HG03439 (cell line): Measurements from ENCODE around the gene LCN15.
A peak's percentile ranks its signal among the peaks of the same experiment; 100 is the strongest.
"Not testable (repeated sequence)": the region's sequence is repeated elsewhere in the genome, so short reads cannot be mapped to it uniquely, and the experiment has no call there.

Experiments used
- ATAC-seq: cut with Tn5 transposase; IDR thresholded peaks from one replicate; pipeline ENCODE4 v1.9.1; 2021; ENCODE audit warnings: mild to moderate bottlenecking, moderate library complexity; ENCODE audit not compliant: unreplicated experiment

The LCN15 gene, protein sequence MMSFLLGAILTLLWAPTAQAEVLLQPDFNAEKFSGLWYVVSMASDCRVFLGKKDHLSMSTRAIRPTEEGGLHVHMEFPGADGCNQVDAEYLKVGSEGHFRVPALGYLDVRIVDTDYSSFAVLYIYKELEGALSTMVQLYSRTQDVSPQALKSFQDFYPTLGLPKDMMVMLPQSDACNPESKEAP

DNA sequence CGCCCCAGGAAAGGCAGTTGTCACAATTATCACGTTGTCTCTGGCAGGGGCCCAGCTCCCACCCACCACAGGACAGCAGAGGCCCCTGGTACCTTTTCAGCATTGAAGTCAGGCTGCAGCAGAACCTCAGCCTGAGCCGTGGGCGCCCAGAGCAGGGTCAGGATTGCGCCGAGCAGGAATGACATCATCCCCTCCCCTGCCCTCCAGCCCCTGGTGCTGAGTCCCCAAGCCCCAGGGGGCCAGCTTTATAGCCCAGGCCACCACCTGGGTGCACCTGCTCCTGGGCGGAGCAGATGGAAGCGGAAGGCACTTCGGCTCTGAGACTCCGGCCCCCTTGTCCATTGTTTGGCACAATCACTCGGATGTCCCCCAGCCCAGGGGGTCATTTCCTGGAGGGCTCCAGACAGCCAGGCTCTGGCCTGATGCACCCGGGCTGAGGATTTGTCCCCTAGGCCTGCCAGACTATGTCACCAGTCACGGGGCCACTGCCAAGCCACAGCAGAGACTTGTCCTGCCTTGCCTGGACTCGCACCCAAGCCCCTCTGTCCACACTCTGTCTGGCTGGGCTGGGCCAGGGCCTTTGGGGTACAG is at the start of gene LCN15:
LCN15 (minus strand) TSS at position 218 of the 591 bp plus-strand sequence; CDS start at position 188, 30 bp downstream.
- ATAC-seq, result no peak

DNA sequence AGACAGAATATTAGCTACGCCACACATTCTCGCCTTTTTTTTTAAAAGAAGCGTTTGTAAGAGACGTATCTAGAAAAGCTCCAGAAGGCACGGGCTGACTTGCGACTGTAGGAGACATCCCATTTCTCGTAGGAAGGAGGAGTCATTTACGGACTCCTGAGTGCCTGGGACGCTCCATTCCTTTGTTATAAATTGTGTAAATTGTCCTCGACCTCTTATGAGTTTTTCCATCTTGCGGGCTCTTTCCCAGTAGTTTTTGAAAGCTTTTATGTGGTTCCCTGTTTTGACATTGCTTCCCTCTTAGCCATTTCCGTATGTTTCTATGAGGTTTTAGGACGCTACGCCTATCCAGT is 44.5 kb upstream of the LCN15 start:
- ATAC-seq, result no peak

DNA sequence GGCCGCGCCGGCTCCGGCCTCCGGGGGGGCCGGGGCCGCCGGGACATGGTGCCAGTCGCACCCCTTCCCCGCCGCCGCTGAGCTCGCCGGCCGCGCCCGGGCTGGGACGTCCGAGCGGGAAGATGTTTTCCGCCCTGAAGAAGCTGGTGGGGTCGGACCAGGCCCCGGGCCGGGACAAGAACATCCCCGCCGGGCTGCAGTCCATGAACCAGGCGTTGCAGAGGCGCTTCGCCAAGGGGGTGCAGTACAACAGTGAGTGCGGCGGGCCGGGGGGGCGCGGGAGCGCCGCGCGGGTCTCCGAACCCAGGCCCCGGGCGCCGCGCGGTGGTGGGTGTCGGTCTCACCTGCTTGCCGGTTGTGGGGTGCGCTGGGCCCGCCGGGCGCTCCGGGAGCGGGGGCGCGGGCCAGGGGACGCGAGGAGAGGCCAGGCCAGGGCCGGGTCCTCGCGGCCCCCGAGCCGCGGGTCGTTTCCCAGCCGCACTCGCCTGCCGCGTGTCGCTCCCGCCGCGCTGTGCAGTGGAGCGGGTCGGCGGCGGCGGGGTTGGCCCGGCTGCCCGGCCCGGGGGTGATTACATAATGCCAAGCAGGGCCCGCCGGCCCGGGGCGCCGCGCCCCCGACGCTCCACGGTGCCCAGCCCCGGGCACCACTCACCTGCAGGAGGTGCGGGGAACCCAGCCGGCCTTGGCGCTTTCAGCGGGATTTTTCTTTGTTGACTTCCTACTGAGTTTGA is 43.9 kb upstream of the LCN15 start:
- ATAC-seq, result peak; percentile 32

- ATAC-seq, result peak; percentile 63
These were observed 43.2 kb upstream of the LCN15 start, which contains the start of gene RABL6 for GRCh38 chr9:136807281-136808074. Gene RABL6, plus strand, starts transcription at chr9:136807948. Its CDS starts 249 bp downstream, at chr9:136808197.

DNA sequence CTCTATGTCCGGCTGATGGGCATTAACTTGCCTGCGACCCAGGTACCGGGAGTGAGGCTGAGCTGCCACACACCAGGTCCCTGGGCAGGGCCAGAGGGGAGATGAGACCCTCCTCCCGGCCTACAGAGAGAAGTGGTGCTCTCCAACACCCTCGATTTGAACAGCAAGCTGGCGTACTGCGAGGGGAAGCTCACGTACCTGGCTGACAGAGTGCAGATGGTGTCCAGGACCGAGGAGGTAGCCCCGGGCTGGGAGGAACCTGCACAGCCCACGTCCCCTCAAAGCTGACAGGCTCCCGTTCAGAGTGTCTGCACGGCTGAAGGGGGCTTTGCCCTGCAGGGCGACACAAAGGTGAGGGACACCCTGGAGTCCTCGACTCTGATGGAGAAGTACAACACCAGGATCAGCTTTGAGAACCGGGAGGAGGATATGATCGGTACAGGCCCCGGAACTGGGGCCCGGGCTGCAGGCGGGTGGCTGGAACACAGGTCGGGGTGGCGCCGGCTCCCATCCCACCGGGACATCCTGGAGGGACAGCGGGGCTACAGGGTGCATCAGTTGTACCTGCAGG is 42.4 kb upstream of the LCN15 start:
- ATAC-seq, result peak; percentile 1

GRCh38 chr9:136806067-136806466 is 41.7 kb upstream of the LCN15 start:
- ATAC-seq, result no peak

- no peak for ATAC-seq
These were observed 41.0 kb upstream of the LCN15 start for GRCh38 chr9:136805207-136805740.

GRCh38 chr9:136804509-136805206 is 40.3 kb upstream of the LCN15 start:
- no peak for ATAC-seq

GRCh38 chr9:136803551-136804508 is 39.5 kb upstream of the LCN15 start:
- ATAC-seq, result no peak

GRCh38 chr9:136803009-136803550 is 38.8 kb upstream of the LCN15 start:
- not testable (repeated sequence) for ATAC-seq

DNA sequence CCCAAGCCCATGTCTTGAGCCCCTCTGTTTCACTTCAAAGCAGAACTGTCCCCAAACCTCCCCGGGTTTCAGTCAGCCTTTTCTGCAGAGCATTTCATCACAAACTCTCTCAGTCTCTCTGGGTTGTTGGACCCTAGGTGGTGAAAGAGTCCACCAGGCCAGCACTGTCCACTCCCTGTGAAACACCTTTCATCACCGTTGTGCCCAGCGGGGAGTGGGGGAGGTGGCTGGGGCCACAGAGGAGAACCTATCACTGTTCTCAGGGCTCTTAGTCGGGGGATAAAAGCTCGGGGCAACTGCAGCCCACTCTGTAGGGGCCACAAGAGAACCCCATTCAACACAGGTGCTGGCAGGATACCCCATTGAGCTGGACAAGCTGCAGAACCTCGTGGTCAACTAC is 38.0 kb upstream of the LCN15 start:
- no peak for ATAC-seq

DNA sequence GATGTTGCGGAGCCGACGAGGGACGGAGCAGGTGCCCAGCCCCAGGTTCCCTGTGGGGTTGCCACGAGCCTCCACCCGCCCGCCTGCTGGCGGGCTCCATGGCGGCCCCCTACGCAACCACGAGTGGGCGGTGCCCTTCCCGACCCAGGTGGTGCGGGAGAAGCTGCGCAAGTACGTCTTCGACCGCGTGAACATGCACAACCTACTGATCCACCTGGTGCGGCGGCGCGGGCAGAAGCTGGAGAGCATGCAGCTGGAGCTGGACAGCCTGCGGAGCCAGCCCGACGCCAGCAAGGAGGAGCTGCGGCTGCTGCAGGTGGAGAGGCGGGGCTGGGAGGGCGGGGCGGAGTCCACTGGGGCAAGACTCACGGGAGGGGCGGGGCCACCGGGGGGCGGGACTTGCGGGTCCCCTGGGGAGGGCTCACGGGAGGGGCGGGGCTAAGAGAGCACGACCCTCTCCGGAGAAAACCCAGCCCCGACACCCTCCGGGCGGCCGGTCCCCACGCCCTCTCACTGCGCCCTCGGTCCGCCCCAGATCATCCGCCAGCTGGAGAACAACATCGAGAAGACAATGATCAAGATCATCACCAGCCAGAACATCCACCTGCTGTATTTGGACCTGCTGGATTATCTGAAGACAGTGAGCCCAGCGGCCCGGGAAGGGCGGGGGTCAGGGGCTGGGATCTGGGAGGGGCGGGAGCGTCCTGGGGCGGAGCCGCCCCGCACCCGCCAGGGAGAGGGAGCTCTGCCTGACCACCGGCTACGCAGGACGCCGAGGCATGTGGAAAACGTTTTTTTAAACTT is 35.7 kb upstream of the LCN15 start:
- no peak for ATAC-seq

GRCh38 chr9:136799079-136799853 is 34.9 kb upstream of the LCN15 start:
- no peak for ATAC-seq

GRCh38 chr9:136798708-136799078 is 34.4 kb upstream of the LCN15 start:
- no peak for ATAC-seq

DNA sequence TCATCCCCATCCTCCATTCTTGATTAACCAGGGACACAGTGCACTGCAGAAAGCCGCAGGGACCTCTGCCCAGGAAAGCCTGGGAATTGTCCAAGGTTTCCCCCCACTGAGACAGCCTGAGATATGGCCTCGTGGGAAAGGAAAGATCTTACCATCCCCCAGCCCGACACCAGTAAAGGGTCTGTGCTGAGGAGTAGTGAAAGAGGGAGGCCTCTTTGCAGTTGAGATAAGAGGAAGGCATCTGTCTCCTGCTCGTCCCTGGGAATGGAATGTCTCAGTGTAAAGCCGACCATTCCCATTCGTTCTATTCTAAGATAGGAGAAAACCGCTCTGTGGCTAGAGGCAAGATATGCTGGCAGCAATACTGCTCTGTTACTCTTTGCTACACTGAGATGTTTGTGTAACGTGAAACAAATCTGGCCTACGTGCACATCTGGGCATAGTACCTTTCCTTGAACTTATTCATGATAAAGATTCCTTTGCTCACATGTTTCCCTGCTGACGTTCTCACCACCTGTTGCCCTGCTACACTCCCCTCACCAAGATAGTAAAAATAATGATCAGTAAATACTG is 32.5 kb upstream of the LCN15 start:
- ATAC-seq, result not testable (repeated sequence)

DNA sequence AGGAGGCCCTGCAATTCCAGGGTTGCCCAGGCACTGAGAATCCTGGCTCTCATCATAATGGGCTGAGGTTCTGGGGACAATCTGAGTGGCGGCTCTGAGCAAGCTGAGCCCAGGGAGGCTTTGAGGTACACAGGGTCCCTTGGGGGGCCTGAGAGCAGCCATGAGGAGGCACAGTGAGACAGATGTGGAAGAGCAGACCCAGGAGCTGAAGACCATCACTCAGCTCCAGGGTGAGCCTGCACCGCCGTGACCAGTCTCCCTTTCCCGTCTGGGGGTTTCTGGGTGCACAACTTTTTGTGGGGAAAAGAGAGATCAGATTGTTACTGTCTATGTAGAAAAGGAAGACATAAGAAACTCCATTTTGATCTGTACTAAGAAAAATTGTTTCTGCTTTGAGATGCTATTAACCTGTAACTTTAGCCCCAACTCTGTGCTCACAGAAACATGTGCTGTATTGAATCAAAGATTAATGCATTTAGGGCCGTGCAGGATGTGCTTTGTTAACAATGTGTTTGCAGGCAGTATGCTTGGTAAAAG is 32.0 kb upstream of the LCN15 start, which contains the start of gene CCDC183:
CCDC183 (plus strand) TSS at position 101 of the 537 bp plus-strand sequence; CDS start at position 161, 60 bp downstream.
- ATAC-seq, result no peak

- ATAC-seq, result no peak
These were observed 30.7 kb upstream of the LCN15 start for GRCh38 chr9:136795000-136795348.
